Activated naive CD8-positive, alpha-beta T cell treated with anti-CD3 and anti-CD28 coated beads, Interleukin-2, amount 50 U/mL, for 24 hours (primary cell): Measurements from ENCODE around the gene TACR1.

Experiments
- ATAC-seq: fragments of 150-1000 bp; cut with Tn5 transposase; one replicate; pipeline ENCODE4 v1.10.0; 2021
- DNase-seq: peaks from one replicate; pipeline ENCODE4 v3.0.0; 2021
- H3K27ac Mint-ChIP-seq: one replicate; pipeline ENCODE4 v1.8.0; 2021; ENCODE audit warnings: mild to moderate bottlenecking, mixed read lengths
- H3K27me3 Mint-ChIP-seq: one replicate; pipeline ENCODE4 v1.8.0; 2021; ENCODE audit warnings: mixed read lengths
- H3K36me3 Mint-ChIP-seq: one replicate; pipeline ENCODE4 v1.8.0; 2021; ENCODE audit warnings: low read depth, mixed read lengths
- H3K4me1 Mint-ChIP-seq: one replicate; pipeline ENCODE4 v1.8.0; 2021; ENCODE audit warnings: mixed read lengths
- H3K4me3 Mint-ChIP-seq: one replicate; pipeline ENCODE4 v1.8.0; 2021; ENCODE audit warnings: mild to moderate bottlenecking, moderate library complexity, mixed read lengths
- H3K9me3 Mint-ChIP-seq: one replicate; pipeline ENCODE4 v1.8.0; 2021; ENCODE audit warnings: mixed read lengths

The TACR1 gene

GRCh38 chr2:75045526-75046050 is 153.7 kb downstream of the TACR1 start:
- H3K36me3 Mint-ChIP-seq = no peaks in the 10 kb centered on the region
- peaks cover 6% of the 10 kb centered on the region for H3K4me1 Mint-ChIP-seq
- no peak overlapping the region for H3K27ac Mint-ChIP-seq
- ATAC-seq (no peak), DNase-seq (no peak)
- no peaks in the 10 kb centered on the region for H3K9me3 Mint-ChIP-seq
- H3K27me3 Mint-ChIP-seq = no peaks in the 10 kb centered on the region
- H3K4me3 Mint-ChIP-seq = no peak overlapping the region

- no peaks in the 10 kb centered on the region for H3K9me3 Mint-ChIP-seq
- no peak overlapping the region for H3K4me3 Mint-ChIP-seq
- H3K36me3 Mint-ChIP-seq = no peaks in the 10 kb centered on the region
- H3K27ac Mint-ChIP-seq = no peak overlapping the region
- ATAC-seq (no peak), DNase-seq (no peak)
- H3K27me3 Mint-ChIP-seq = no peaks in the 10 kb centered on the region
- H3K4me1 Mint-ChIP-seq = peaks cover 6% of the 10 kb centered on the region
Measured at GRCh38 chr2:75044291-75044690, 155.0 kb downstream of the TACR1 start.

GRCh38 chr2:75042823-75043222 is 156.5 kb downstream of the TACR1 start:
- Mint-ChIP-seq H3K27me3 (no peaks in the 10 kb centered on the region), H3K36me3 (no peaks in the 10 kb centered on the region), H3K9me3 (no peaks in the 10 kb centered on the region), H3K4me1 (peaks cover 6% of the 10 kb centered on the region), H3K4me3 (no peak overlapping the region), H3K27ac (no peak overlapping the region)
- no peak for DNase-seq
- no peak for ATAC-seq

GRCh38 chr2:75041731-75042600 is 157.4 kb downstream of the TACR1 start:
- H3K4me1 Mint-ChIP-seq = peaks cover 6% of the 10 kb centered on the region
- no peak overlapping the region for H3K4me3 Mint-ChIP-seq
- no peak for DNase-seq
- no peaks in the 10 kb centered on the region for H3K9me3 Mint-ChIP-seq
- no peak overlapping the region for H3K27ac Mint-ChIP-seq
- H3K36me3 Mint-ChIP-seq = no peaks in the 10 kb centered on the region
- H3K27me3 Mint-ChIP-seq = no peaks in the 10 kb centered on the region
- ATAC-seq = no peak

- peaks cover 6% of the 10 kb centered on the region for H3K4me1 Mint-ChIP-seq
- no peaks in the 10 kb centered on the region for H3K36me3 Mint-ChIP-seq
- H3K27me3 Mint-ChIP-seq = no peaks in the 10 kb centered on the region
- H3K4me3 Mint-ChIP-seq = no peak overlapping the region
- ATAC-seq (no peak), DNase-seq (no peak)
- H3K9me3 Mint-ChIP-seq = no peaks in the 10 kb centered on the region
- H3K27ac Mint-ChIP-seq = no peak overlapping the region
Measured at GRCh38 chr2:75041226-75041625, 158.1 kb downstream of the TACR1 start.

DNA sequence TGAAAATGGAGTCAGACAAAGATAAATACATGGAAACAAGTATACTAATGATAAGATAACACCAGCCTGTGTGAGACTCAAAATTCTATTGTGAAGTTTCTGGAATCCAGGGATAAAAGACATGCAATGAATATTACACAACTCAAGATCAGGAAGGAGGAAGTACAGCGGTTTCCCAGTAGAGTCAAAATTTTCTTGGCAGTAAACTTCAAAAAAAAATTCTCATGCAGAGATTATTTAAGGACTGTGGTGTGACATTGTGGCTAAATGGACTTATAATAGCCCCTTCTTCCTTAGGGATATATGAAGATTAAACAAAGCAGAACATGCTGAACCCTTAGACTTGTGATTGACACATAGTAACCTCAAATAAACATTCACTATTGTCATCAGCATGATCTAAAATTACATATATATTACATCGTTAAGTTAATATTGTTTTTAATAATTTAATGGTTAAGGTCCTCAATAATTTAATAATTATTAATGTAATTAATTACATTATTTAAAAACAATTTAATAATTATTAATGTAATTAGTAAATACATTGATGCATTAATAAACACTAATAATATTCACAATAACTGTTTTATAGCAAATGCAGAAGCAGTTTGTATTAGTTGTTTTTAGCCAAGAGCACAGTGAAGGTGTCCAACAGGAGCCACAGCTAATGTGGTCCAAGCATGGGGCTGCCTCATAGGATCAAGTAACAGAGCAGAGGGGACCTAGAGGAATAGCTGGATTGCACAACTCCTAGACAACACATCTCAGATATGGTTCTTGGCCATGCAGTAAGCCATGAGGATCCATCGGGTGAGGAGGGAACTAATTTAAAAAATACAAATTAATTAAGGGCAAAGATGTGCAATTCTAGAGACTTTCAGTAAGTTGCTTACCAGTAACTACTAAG is 163.6 kb downstream of the TACR1 start:
- H3K9me3 Mint-ChIP-seq = no peaks in the 10 kb centered on the region
- DNase-seq (no peak), ATAC-seq (no peak)
- H3K4me1 Mint-ChIP-seq = no peaks in the 10 kb centered on the region
- no peak overlapping the region for H3K4me3 Mint-ChIP-seq
- no peaks in the 10 kb centered on the region for H3K36me3 Mint-ChIP-seq
- H3K27me3 Mint-ChIP-seq = no peaks in the 10 kb centered on the region
- H3K27ac Mint-ChIP-seq = no peak overlapping the region

DNA sequence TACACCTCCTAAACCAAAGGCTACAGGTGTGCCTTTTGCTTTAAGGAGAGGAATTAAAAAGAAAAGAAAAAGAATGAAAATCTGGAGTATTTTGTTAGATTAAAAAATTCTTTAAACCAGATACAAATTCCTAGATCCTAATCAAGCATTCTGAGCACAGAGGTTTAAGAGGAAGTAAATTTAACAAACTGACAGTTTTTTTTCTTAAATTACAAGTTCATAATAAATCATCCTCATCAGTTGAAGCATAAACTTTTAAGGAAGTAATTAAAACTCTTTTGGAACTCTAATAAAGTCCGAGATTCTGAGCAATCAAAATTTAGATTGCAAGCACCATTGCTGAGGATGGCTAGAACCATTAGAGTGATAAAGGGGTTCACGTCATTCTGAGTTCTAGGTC is 165.8 kb downstream of the TACR1 start:
- H3K27me3 Mint-ChIP-seq = no peaks in the 10 kb centered on the region
- H3K36me3 Mint-ChIP-seq = no peaks in the 10 kb centered on the region
- no peak for DNase-seq
- H3K27ac Mint-ChIP-seq = no peak overlapping the region
- no peaks in the 10 kb centered on the region for H3K9me3 Mint-ChIP-seq
- no peak overlapping the region for H3K4me3 Mint-ChIP-seq
- ATAC-seq = no peak
- H3K4me1 Mint-ChIP-seq = peaks cover 2% of the 10 kb centered on the region

- DNase-seq = no peak
- no peaks in the 10 kb centered on the region for H3K36me3 Mint-ChIP-seq
- H3K4me3 Mint-ChIP-seq = no peak overlapping the region
- H3K4me1 Mint-ChIP-seq = peaks cover 2% of the 10 kb centered on the region
- H3K9me3 Mint-ChIP-seq = no peaks in the 10 kb centered on the region
- H3K27ac Mint-ChIP-seq = no peak overlapping the region
- ATAC-seq = peak; percentile 49
- H3K27me3 Mint-ChIP-seq = no peaks in the 10 kb centered on the region
Measured at GRCh38 chr2:75031906-75032803, 167.2 kb downstream of the TACR1 start.

DNA sequence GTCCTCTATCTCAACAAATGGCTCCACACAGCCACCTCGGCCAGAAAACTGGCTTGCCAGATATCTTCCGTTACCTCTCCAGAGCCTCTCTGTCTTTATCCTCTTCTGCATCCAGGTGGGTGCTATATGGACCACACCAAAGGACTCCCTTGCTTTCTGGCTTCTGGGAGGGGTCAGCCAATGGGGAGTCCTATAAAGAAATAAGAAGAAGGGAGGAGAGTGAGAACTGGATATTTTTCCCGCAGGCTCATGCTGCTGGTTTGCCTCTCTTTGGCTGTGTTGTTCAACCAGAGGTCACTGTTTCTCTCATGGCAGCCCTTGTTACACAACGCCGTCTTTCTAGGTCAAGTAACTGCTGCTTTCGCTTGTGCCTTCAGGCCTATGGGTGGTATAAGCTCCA is 168.1 kb downstream of the TACR1 start:
- Mint-ChIP-seq H3K9me3 (no peaks in the 10 kb centered on the region), H3K4me1 (peaks cover 2% of the 10 kb centered on the region), H3K36me3 (no peaks in the 10 kb centered on the region), H3K27ac (no peak overlapping the region), H3K4me3 (no peak overlapping the region), H3K27me3 (no peaks in the 10 kb centered on the region)
- ATAC-seq (no peak), DNase-seq (no peak)

DNA sequence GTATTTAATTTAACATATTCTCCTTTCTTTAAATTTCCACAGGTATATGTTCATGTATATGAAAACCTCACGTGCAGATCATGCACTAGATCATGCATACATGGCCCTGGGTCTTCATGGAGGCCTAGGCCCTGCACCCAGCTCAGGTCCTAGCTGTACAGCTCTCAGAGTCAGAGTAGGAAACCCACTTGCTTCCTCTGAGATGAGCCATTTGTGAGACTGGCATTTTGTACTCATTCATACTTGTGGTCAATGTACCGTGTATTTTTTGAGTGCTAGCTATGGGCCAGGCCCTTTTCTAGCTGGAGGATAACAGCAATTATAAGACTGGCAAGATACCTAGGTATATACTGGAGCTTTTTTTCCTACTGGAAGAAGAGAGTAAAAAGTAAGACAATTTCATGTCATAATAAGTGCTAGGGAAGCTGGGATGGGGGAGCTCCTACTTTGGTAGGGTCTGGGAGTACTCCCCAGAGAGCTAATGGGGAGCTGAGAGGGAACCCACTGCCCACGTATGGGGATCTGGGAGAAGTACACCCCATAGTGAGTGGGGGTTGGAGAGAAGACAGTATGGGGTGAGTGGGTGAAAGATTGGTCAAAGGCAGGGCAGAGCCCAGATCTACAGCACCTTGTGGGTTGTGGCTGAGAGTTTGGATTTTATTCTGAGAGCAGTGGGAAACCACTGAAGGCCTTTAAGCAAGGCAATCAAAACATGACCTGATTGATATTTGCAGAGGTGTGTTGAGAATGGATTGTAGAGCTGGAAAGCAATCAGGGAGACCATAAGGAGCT is 168.9 kb downstream of the TACR1 start:
- Mint-ChIP-seq H3K27ac (no peak overlapping the region), H3K4me1 (peaks cover 2% of the 10 kb centered on the region), H3K27me3 (no peaks in the 10 kb centered on the region), H3K9me3 (no peaks in the 10 kb centered on the region), H3K36me3 (no peaks in the 10 kb centered on the region), H3K4me3 (no peak overlapping the region)
- no peak for ATAC-seq
- DNase-seq = no peak

GRCh38 chr2:75027886-75028285 is 171.4 kb downstream of the TACR1 start:
- H3K9me3 Mint-ChIP-seq = no peaks in the 10 kb centered on the region
- ATAC-seq = no peak
- H3K4me3 Mint-ChIP-seq = no peak overlapping the region
- no peaks in the 10 kb centered on the region for H3K36me3 Mint-ChIP-seq
- no peaks in the 10 kb centered on the region for H3K27me3 Mint-ChIP-seq
- H3K4me1 Mint-ChIP-seq = peaks cover 2% of the 10 kb centered on the region
- no peak overlapping the region for H3K27ac Mint-ChIP-seq
- no peak for DNase-seq

- H3K9me3 Mint-ChIP-seq = no peaks in the 10 kb centered on the region
- no peak for DNase-seq
- no peaks in the 10 kb centered on the region for H3K27me3 Mint-ChIP-seq
Measured at GRCh38 chr2:75025633-75026380, 173.5 kb downstream of the TACR1 start.

DNA sequence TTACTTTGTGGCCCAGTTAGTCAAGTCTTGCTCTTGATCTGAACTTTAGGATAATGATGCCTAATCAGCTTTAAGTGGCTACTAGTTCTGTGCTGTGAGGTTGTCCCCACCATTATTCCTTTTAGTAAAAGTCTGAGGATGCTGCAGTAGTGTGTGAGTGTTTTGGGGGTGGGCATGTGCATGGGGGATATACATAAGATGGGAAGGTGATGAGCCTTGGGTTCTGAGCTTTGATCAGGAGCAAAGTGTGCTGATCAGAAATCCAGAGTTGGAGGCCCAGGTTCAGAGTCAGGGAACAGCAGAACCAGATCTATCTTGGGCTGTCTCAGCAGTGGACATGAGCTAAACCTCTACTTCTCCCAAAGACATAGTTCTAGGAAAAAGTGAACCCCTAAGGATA is 174.1 kb downstream of the TACR1 start:
- H3K4me3 Mint-ChIP-seq = no peak overlapping the region
- H3K4me1 Mint-ChIP-seq = no peaks in the 10 kb centered on the region
- H3K36me3 Mint-ChIP-seq = no peaks in the 10 kb centered on the region
- ATAC-seq (no peak), DNase-seq (no peak)
- no peak overlapping the region for H3K27ac Mint-ChIP-seq
- H3K27me3 Mint-ChIP-seq = no peaks in the 10 kb centered on the region
- no peaks in the 10 kb centered on the region for H3K9me3 Mint-ChIP-seq

More at GRCh38 chr2:75025633-75026380, 173.5 kb downstream of the TACR1 start:
- Mint-ChIP-seq H3K4me3 (no peak overlapping the region), H3K36me3 (no peaks in the 10 kb centered on the region), H3K4me1 (peaks cover 2% of the 10 kb centered on the region), H3K27ac (no peak overlapping the region)
- ATAC-seq = no peak
